Mucosa of descending colon (tissue), 3 donors: ENCODE results near the gene NRGN. TPM values are rescaled to one million over a fixed set of nuclear protein-coding genes. Genes with fewer than 3 reads are reported as not detected.

Experiments
- ATAC-seq: fragments of 200-7000 bp; cut with Tn5 transposase; one replicate; pipeline ENCODE4 v1.9.1; 2020; ENCODE audit warnings: mild to moderate bottlenecking, moderate library complexity
- DNase-seq, 3 donors: peaks; one replicate each; pipeline ENCODE4 v3.0.0-alpha.2; 2020
- H3K36me3 ChIP-seq: fragments of 200-600 bp; one replicate; pipeline ENCODE4 v1.8.0; 2021; ENCODE audit warnings: low read depth, mild to moderate bottlenecking
- H3K4me1 ChIP-seq: fragments of 200-600 bp; one replicate; pipeline ENCODE4 v1.8.0; 2021; ENCODE audit warnings: low read depth, mild to moderate bottlenecking
- H3K4me3 ChIP-seq: fragments of 200-600 bp; one replicate; pipeline ENCODE4 v1.8.0; 2021; ENCODE audit warnings: mild to moderate bottlenecking
- H3K9me3 ChIP-seq: fragments of 200-600 bp; one replicate; pipeline ENCODE4 v1.8.0; 2021; ENCODE audit warnings: mild to moderate bottlenecking
- CTCF ChIP-seq: fragments of 200-600 bp; IDR thresholded peaks from one replicate; pipeline ENCODE4 v1.8.0; 2022; ENCODE audit warnings: antibody characterized with exemption, mild to moderate bottlenecking
- intact Hi-C, 2 donors: fragments of 100-400 bp; cut with DNase I in 1 of 2; cut with micrococcal nuclease in 1 of 2; formaldehyde crosslinking; loops; one replicate each; pipeline versions ENCODE4 v1.11.0 to v1.11.1; 2022; cut with DNase I, micrococcal nuclease
- total RNA-seq, 3 donors: library from RNA; stranded (reverse); fragmentation: NEBNext Ultra II Directional in 2 of 3; extraction: Animal tissue kit (Norgen Biotek cat#: 25700) in 2 of 3; gene quantifications; one replicate each; pipeline versions ENCODE4 v1.2.1 to v1.2.4, GENCODE V29; 2021 to 2023
- donor health status: DM: no; HTN: no; CAD: no; lungs with moderate emphysema.
- donor health status: DM: no; HTN: no; CAD: no.
- donor health status: DM: no; HTN: yes; CAD: no.

NRGN gene
- total RNA-seq, 3 donors from 2014 or later: 1.7 to 5.3 (median 2.0) TPM

DNA sequence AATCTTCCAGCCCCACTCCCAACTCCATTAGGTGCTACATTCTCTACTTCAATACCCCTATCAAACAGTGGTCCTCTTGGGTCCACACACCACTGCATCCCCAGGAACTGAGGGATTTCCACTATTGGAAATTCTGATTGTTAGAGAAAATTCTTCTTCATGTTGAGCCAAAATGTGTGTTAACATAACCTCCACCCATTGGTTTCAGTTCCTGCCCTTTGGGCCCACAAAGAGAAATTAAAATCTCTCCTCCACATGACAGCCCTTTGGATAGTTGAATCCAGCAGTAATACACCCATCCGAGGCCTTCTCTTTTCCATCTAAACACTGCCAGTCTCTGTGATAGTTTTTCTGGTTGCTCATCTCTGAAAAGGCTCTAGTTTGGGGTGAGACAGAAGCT, 10.2 kb downstream of the NRGN start:
- no peaks in the 10 kb centered on the region for H3K9me3 ChIP-seq
- H3K4me1 ChIP-seq: peaks cover 30% of the 10 kb centered on the region
- ATAC-seq: no peak
- DNase-seq: no peak
- H3K36me3 ChIP-seq: no peaks in the 10 kb centered on the region
- intact Hi-C loops: no loop called here
- H3K4me3 ChIP-seq: no peak overlapping the region
- no peak for TF ChIP-seq CTCF

GRCh38 chr11:124751391-124751740, 11.6 kb downstream of the NRGN start:
- peak overlapping the region; percentile 38 for H3K4me3 ChIP-seq
- H3K9me3 ChIP-seq: no peaks in the 10 kb centered on the region
- intact Hi-C loops: no loop called here
- no peaks in the 10 kb centered on the region for H3K36me3 ChIP-seq
- TF ChIP-seq CTCF: no peak
- no peak for ATAC-seq
- H3K4me1 ChIP-seq: peaks cover 30% of the 10 kb centered on the region
- peak in 2 of 3 donors; percentile 48 to 61 for DNase-seq

DNA sequence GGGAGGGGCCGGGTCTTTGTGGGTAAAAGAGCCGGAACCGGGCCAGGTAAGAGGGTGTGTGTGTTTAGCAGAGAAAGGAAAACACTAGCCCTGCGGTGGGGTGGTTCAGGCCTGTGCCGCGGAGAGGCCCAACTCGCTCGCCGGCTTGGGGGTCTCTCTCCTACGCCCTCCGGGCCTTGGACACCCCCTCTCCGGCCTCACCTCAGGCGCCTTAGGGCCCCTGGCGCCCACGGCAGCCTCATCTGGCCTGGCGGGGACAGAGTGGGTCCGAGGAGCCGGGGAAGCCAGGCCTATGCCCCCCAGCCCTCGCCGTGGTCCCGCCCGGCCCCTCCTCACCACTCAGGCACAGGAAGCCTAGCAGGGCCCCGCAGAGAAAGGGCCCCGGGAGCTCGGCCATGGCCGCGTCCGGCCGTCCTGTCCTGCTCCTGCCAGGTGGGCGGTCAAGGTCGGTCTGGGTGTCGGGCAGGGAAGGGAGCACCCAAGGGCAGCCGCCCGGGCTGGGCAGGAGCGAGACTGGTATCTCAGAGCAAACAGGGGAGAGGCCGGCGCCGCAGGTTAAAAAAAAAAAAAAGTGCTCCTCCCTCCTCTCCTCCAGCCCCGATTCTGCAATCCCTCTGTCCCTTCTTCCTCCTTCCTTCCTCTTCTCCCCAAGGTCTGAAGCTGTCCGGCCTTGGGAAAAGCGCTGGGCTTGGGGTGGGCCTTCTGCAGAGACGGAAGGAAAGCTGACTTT, 12.2 kb downstream of the NRGN start, which contains the start of gene VSIG2:
Gene VSIG2 (minus strand): TSS at position 515 of the 730 bp plus-strand sequence. CDS start 118 bp downstream, at position 397.
- ATAC-seq (peak; percentile 77), DNase-seq (peak; percentile 73 to 79 (median 75))
- Histone ChIP-seq H3K9me3 (no peaks in the 10 kb centered on the region), H3K4me1 (peaks cover 27% of the 10 kb centered on the region), H3K4me3 (peak within 1 kb of the TSS; percentile 38), H3K36me3 (no peaks in the 10 kb centered on the region)
- no peak for TF ChIP-seq CTCF
- intact Hi-C loops: no loop called here

DNA sequence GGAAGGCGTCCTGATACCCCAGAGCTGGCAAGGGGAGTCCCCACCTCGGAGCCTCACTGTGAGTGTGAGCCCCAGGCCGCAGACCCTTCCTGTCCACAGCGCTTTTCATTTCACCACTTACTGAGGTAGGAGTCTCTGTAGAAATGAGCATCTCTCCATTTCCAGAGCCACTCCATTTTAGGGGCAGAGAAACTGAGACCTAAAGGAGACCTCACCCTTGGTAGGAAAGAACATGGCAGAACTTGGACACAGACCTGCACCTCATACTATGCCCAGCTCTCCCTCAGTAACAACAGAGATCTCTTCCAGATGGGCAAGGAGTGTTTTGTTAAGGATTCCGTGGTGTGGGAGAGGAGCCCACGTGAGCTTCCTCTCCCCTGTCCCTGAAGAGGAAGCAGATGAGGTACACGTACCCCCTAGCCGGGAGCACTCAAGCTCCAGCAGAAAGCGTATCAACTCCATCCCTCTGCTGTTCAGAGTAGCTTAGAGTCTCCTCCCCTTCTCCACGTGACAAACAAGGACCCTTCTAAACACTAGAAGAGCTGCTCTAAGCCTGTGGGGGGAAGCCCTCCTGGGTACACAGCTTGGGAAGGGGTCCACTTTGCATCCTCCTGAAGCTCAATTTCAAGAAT, 12.8 kb downstream of the NRGN start:
- Histone ChIP-seq H3K9me3 (no peaks in the 10 kb centered on the region), H3K4me1 (peaks cover 24% of the 10 kb centered on the region), H3K4me3 (no peak overlapping the region), H3K36me3 (no peaks in the 10 kb centered on the region)
- no peak for ATAC-seq
- no peak for DNase-seq
- no peak for TF ChIP-seq CTCF
- intact Hi-C loops: no loop called here

DNA sequence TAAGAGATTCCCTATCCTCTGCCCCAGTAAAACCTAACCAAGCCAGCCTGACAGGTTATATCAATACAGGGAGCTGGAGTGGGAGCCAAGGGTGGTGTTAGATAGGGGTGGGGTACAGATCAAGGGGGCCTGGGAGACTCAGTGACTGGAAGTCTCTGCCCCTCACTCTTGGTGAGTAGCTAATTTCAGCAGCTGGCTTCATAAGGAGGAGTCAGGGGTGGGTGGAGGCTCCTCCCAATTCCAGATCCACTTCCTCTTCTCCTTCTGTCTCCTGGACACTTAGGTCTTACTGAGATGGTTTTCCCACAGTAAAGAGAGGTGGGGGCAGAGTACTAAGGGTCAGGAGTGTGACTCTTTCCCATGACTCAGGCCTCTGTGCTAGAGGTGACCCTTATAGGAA, 13.5 kb downstream of the NRGN start:
- peaks cover 27% of the 10 kb centered on the region for H3K4me1 ChIP-seq
- intact Hi-C loops: no loop called here
- no peaks in the 10 kb centered on the region for H3K36me3 ChIP-seq
- no peak overlapping the region for H3K4me3 ChIP-seq
- H3K9me3 ChIP-seq: no peaks in the 10 kb centered on the region
- ATAC-seq (no peak), DNase-seq (peak in 1 of 3 donors; percentile 28)
- no peak for TF ChIP-seq CTCF
